NCI-H1417 treated with DMSO at 0.1 percent for 48 hours (cell line): ENCODE results near the gene WNT3A.
A peak's percentile ranks its signal among the peaks of the same experiment; 100 is the strongest.

Experiments
- DNase-seq: peaks from one replicate; lab custom pipeline; 2025; lab: John Stamatoyannopoulos, UW

WNT3A gene

GRCh38 chr1:228101614-228101993 is 94.8 kb downstream of the WNT3A start:
- no peak for DNase-seq

- DNase-seq = no peak
These were observed 95.4 kb downstream of the WNT3A start for GRCh38 chr1:228101994-228102790.

- DNase-seq = peak; percentile 70
These were observed 96.2 kb downstream of the WNT3A start, which contains the start of gene C1orf35 for GRCh38 chr1:228102791-228103620. Gene C1orf35, minus strand, starts transcription at chr1:228103325. Its CDS starts 98 bp downstream, at chr1:228103227.

- no peak for DNase-seq
These were observed 97.9 kb downstream of the WNT3A start for GRCh38 chr1:228104526-228105269.

GRCh38 chr1:228105270-228105995 is 98.6 kb downstream of the WNT3A start:
- no peak for DNase-seq

- no peak for DNase-seq
These were observed 99.4 kb downstream of the WNT3A start for GRCh38 chr1:228105996-228106799.

- no peak for DNase-seq
These were observed 99.9 kb downstream of the WNT3A start for GRCh38 chr1:228106800-228107054.

- DNase-seq = no peak
These were observed 100.8 kb downstream of the WNT3A start for GRCh38 chr1:228107636-228108035.

- no peak for DNase-seq
These were observed 101.4 kb downstream of the WNT3A start for GRCh38 chr1:228108055-228108690.

GRCh38 chr1:228108742-228109072 is 101.9 kb downstream of the WNT3A start:
- DNase-seq = no peak

- DNase-seq = peak; percentile 78
These were observed 102.5 kb downstream of the WNT3A start, which contains the start of gene MRPL55 for GRCh38 chr1:228109073-228109961. Gene MRPL55, minus strand, starts transcription at chr1:228109299. Its CDS starts 1,039 bp downstream, at chr1:228108260.

- no peak for DNase-seq
These were observed 103.2 kb downstream of the WNT3A start for GRCh38 chr1:228109962-228110488.

GRCh38 chr1:228110556-228110955 is 103.8 kb downstream of the WNT3A start:
- DNase-seq = no peak
